Measurements from ENCODE around the gene SH3PXD2A.
"Not testable (repeated sequence)": the region's sequence is repeated elsewhere in the genome, so short reads cannot be mapped to it uniquely, and the experiment has no call there.

The SH3PXD2A gene

DNA sequence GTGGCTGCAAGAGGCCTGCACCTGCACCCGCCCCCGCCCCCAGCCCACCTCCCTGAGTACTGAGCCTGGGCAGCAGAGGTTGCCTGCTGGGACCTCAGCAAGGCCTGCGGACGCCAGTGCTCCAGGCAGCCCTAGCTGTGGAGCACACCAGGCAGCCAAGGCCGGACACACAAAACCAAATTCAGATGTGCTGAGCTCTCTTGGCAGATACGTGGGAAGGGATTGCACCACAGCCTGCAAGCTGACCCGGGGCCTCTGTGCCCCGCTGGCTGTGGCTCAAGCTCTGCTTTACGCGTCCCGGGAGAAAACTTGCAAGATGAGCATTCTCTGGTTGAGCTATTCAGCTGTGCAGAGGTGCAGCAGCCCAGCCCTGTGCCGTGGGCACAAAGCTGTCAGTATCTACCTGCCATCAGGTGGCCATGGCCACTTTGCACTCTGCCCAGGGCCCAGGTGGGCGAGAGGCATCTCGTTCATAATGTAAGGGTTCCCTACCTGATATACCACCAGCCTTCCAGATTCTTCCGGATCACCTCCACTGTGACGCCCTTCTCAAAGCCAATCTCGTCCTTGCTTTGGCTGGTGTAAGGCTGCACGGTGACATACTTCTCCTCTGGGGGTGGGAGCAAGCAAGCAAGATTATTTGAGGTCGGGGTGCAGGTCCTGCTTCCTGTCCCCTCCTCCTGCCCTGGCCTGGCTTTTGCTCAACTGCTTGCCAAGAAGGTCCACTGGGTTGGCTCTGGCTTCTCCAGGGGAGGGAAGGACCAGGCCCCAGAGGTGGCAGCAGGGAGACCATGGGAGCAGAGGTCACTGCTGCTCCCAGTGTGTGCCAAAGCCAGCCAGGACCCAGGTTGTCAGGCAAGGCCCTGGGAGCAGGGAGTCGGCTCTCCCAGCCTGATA, 238.4 kb downstream of the SH3PXD2A start:
- DNase-seq = no peak

- DNase-seq = no peak
Observed at GRCh38 chr10:103614306-103615158, 240.8 kb downstream of the SH3PXD2A start.

DNA sequence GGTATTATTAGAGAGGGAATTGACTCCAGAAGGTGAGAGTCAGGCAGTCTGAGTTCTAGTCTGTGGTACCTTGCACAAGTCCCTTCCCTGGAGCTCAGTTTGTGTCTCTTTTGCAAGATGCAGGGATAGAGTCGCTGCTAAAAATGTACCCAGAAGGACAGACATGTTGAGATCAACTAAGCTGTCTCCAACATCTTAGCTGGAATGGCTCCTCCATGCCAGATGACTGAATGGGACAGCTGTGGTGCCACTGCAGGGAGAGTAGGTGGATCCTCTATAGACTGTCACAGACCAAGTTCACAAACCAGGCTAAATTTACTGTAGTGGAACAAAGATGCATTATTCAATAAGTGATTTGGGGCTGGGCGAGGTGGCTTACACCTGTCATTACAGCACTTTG, 241.8 kb downstream of the SH3PXD2A start:
- DNase-seq = no peak

DNA sequence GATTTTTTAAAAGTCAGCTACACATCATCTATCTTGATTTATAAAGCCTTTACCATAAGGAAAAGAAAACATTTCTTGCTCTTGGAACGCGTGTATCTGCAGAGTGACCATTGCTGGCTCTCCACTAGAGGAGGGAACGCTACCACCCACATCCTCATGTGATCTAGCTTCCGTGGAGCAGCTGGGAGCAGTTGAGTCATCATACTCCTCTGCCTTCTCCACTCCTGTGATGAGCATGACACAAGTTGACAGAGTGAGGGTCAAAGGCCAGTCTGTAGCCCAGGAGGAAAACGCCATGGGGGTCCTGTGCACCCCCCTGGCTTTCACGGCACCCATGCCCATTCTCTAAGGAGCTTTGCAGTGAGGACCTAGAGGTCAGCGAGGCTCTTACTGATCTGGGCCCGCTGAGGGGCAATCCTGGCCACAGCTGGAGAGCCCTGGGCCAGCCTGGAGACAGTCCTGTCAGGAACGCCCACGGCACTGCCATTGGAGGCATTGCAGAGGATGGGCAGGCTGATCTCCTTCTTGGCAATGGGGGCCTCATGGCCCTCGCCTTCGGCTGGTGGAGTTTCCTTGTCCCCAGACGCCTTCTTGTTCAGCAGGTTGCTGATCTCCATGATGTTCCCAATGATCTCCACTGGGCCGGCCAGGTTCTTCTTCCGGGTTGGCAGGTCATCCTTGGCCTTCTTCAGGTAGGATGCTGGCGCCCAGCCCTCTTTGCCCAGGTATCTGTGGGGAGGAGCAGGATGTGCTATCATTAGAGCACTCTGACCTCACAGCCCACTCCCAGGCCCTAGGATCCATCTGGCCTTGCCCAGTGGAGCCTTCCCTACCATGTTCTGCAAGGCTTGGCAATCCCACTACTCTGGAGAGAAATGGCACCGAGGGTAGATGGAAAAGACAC, 242.7 kb downstream of the SH3PXD2A start:
- no peak for DNase-seq

GRCh38 chr10:103610921-103611511, 244.4 kb downstream of the SH3PXD2A start:
- no peak for DNase-seq

DNA sequence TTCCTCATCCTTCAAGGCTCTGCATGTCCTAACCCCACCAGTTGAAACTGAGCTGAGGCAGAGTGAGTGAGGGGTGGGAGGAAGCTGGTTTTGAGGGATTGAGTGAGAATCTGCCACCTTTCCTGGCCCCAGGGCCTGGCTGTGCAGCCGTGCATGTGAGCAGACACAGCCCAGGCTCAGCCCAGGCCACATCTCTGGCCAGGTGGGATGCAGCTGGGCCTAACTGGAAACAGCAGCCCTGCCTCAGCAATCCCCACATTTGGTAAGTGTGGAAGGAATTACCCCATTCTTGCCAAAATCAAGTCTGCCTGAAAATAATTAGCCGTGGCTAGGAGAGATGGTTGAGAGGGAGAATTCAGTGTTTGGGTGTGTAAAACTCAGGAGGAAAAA, 245.3 kb downstream of the SH3PXD2A start:
- DNase-seq = no peak

- DNase-seq = no peak
Observed at GRCh38 chr10:103609231-103610082, 245.9 kb downstream of the SH3PXD2A start.

DNA sequence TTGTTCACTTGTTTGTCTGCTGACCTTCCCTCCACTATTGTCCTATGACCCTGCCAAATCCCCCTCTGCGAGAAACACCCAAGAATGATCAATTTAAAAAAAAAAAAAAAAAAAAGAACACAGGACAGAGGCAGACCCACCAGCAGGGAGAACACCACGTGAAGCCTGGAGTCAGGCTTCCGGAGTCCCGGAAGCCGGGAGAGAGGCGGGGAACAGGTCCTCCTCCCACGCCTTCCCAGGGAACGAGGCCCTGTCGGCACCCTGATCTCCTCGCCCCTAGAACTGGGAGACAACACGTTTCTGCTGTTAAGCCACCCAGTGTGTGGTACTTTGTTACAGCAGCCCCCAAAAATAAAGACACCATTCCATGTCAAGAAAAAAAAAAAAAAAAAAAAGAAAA, 247.3 kb downstream of the SH3PXD2A start:
- not testable (repeated sequence) for DNase-seq

GRCh38 chr10:103607051-103607450, 248.3 kb downstream of the SH3PXD2A start:
- not testable (repeated sequence) for DNase-seq

- not testable (repeated sequence) for DNase-seq
Observed at GRCh38 chr10:103606097-103606438, 249.3 kb downstream of the SH3PXD2A start.

GRCh38 chr10:103605359-103606096, 249.8 kb downstream of the SH3PXD2A start:
- DNase-seq = peak; percentile 21 to 39

DNA sequence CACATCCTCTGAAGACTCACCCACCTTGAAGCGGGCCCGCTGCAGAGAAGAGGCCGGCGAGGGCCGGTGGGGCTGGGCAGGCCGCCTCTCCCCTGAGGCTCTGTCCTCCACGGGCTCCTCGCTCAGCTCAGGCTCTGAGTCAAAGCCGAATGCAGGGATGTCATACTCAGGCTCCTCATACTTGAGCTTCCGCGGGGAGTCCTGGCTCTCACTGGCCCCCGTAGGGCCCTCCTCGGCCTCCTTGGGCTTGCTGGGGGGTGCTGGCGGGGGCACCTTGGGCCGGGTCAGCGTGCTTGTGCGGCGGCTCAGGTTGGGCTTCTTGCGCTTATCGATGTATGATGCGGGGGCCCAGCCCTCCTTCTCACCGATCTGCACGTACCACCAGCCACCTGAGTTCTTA, 252.0 kb downstream of the SH3PXD2A start:
- no peak for DNase-seq

GRCh38 chr10:103602852-103603155, 252.6 kb downstream of the SH3PXD2A start:
- no peak for DNase-seq

- no peak for DNase-seq
Observed at GRCh38 chr10:103602028-103602851, 253.1 kb downstream of the SH3PXD2A start.

DNA sequence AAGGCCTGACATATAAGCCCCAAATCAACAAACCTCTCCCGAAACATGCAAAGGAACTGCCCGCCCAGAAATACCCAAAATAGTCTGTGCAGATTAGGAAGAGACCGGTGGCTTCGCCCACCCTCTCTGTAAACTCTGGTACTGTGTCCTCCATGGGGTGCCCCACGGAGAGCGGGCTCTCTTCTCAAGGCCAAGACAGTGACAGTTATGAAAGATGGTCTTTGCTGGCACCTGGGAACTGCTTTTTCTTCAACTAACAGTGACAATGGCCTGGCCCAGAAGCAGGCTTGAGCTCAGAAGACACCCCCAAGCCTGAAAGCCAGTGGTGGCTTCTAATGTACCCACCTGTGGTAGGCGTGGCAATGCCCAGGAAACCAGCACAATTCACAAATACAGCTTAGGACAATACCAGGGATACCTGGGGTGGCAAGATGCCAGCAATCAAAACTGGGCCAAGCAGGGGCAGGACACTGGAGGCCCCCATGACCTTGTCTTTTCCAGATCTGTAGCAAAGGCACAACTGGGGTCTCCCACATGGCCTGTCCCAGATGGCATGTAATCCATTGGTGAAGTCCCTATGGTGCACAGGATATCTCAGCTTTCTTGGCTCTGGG, 254.3 kb downstream of the SH3PXD2A start:
- no peak for DNase-seq

DNA sequence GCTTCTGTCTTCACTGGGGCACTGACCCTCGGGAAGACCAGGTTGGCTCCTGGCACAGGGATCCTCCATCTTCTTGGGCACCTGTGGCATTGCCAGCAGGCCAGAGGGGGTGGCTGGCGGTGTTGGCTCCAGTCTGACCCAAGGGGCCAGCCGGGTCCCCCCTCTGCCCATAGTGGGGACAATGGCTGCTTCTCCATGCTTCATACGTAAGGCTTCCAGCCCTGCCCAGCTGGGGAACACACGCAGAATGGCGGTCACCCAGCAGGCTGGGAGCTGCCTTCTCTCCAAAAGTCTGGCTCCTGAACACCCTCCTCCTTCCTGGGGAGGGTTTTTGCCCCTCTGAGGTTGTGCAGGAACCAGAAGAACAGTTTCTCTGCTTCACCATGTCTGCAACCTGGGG, 255.1 kb downstream of the SH3PXD2A start:
- DNase-seq = no peak

- DNase-seq = no peak
Observed at GRCh38 chr10:103599907-103600306, 255.5 kb downstream of the SH3PXD2A start.

DNA sequence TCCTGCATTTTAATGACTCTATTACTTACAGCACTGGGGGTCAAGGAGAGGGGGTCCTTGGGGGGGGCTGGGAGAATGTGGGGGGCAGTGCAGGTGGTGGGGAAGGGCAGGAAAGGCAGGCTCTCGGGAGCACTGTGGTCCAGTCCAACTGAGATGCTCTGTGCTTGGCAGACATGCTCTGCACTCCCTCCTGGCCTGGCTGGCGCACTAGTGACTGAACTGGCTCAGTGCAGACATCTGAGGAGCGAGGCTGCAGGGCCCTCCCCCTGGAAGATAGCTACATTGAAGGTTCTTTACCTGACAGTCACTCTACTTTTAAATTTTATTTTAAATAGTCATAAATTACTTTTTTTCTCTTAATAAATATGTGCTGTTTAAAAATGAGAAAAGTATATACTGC, 256.2 kb downstream of the SH3PXD2A start:
- DNase-seq = no peak

DNA sequence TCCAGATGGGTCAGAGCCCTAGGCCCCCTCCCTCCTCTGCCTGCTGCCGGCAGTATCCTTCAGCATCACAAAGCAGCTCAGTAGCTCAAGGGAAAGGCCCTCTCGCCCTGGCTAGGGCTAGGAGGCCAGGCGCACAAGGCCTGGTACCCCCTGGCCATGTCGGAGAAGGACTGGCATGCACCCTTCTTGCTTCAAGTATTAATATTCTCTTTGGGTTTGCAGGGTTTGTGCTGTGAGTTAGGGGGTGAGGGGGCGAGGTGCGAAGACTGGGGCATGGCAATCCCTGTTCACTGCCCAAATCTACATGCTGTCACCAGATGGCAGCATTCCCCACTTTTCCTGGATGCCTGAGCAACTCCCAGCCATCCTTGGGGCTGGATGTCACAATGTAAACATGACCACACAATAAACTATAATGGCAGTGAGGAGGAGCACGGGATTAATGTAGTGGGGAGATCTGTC, 256.7 kb downstream of the SH3PXD2A start:
- no peak for DNase-seq

Data from activated CD4-positive, alpha-beta T cell treated with anti-CD3 and anti-CD28 coated beads for 4 hours (primary cell).